CD4-positive, alpha-beta memory T cell (primary cell): Measurements from ENCODE around the gene STRN4. TPM values are rescaled to one million over a fixed set of nuclear protein-coding genes. Genes with fewer than 3 reads are reported as not detected.

Source experiments
- microRNA-seq: library from miRNA; unstranded; fragments of <30 nt; microRNA quantifications from one replicate; pipeline ENCODE4 v1.2.0, GENCODE V29; 2021; ENCODE audit warnings: borderline replicate concordance, borderline number of aligned reads, borderline microRNAs expressed, mixed read lengths
- polyA plus RNA-seq, 2 donors: library from polyadenylated mRNA; unstranded; fragments of 300-500 nt; fragmentation: Illumina TruSeq; gene quantifications; one replicate each; pipeline ENCODE4 v1.2.3, GENCODE V29; 2021
- total RNA-seq, 2 experiments: library from RNA; stranded (reverse); gene quantifications; one replicate each; pipeline ENCODE4 v1.2.3, GENCODE V29; 2021

The STRN4 gene
- total and polyA plus RNA-seq, 4 experiments from 2014 or later: 13.9 to 88.8 (median 52.1) TPM

Small RNA genes lying within 50 kb of the gene (microRNA-seq; reads per million reads assigned to microRNA genes)
- 1.7 reads per million for gene MIR320E

Other genes with a start within 250 kb of the STRN4 start
- gene CALM3, start 145.1 kb downstream of the STRN4 start, total RNA-seq: 100 to 1,000 TPM; 206 to 212 TPM
- gene CALM3, start 145.1 kb downstream of the STRN4 start, polyA plus RNA-seq: 100 to 1,000 TPM; 169 to 176 TPM
- gene PTGIR, start 121.4 kb downstream of the STRN4 start, total RNA-seq: 1 to 10 TPM; 1.0 to 1.9 TPM
- gene PTGIR, start 121.4 kb downstream of the STRN4 start, polyA plus RNA-seq: under 1 TPM; 0.11 to 0.75 TPM
- gene GNG8, start 110.2 kb downstream of the STRN4 start, total RNA-seq: not detected
- gene GNG8, start 110.2 kb downstream of the STRN4 start, polyA plus RNA-seq: not detected
- gene DACT3, start 85.3 kb downstream of the STRN4 start, total RNA-seq: not detected
- not detected for gene DACT3, start 85.3 kb downstream of the STRN4 start, polyA plus RNA-seq
- 100 to 1,000 TPM; 115 to 122 TPM for gene PRKD2, start 29.3 kb downstream of the STRN4 start, total RNA-seq
- 10 to 100 TPM; 27.6 to 88.9 TPM for gene PRKD2, start 29.3 kb downstream of the STRN4 start, polyA plus RNA-seq
- gene FKRP, start 393 bp downstream of the STRN4 start, total RNA-seq: 10 to 100 TPM; 24.4 to 28.9 TPM
- 1 to 10 TPM; 3.0 to 5.7 TPM for gene FKRP, start 393 bp downstream of the STRN4 start, polyA plus RNA-seq
- 10 to 100 TPM; 20.3 TPM for gene SLC1A5, start 42.1 kb upstream of the STRN4 start, total RNA-seq
- gene SLC1A5, start 42.1 kb upstream of the STRN4 start, polyA plus RNA-seq: 10 to 100 TPM in 1 of 2 donors, 1 to 10 TPM in 1; 7.2 to 22.1 TPM
- gene AP2S1, start 104.4 kb upstream of the STRN4 start, total RNA-seq: 10 to 100 TPM; 40.7 to 42.1 TPM
- 10 to 100 TPM; 62.4 to 67.6 TPM for gene AP2S1, start 104.4 kb upstream of the STRN4 start, polyA plus RNA-seq
- 10 to 100 TPM; 47.5 to 49.0 TPM for gene ARHGAP35, start 114.5 kb upstream of the STRN4 start, total RNA-seq
- 10 to 100 TPM in 1 of 2 donors, 1 to 10 TPM in 1; 1.1 to 10.6 TPM for gene ARHGAP35, start 114.5 kb upstream of the STRN4 start, polyA plus RNA-seq